Transverse colon (tissue), 4 donors: Measurements from ENCODE around the gene LDB2.

Experiments
- EP300 ChIP-seq: sonication (generic); formaldehyde crosslinking; IDR thresholded peaks from one replicate; pipeline ENCODE4 v1.6.1; 2017; ENCODE audit warnings: antibody characterized with exemption, low read depth
- POLR2A ChIP-seq: fragments of 450-650 bp; IDR thresholded peaks from one replicate; pipeline ENCODE4 v1.6.1; 2016; ENCODE audit warnings: antibody characterized with exemption, mild to moderate bottlenecking, moderate library complexity
- POLR2AphosphoS5 ChIP-seq, 3 donors: sonication (generic); formaldehyde crosslinking; IDR thresholded peaks; one replicate each; pipeline ENCODE4 v1.6.1; 2016; ENCODE audit warnings: antibody characterized with exemption in 3 of 3
- TF ChIP-seq, protein P1 (sequence below), 5 experiments: fragments of 200-600 bp in 3 of 5; fragments of 450-650 bp in 2 of 5; sonication (generic) in 3 of 5; IDR thresholded peaks; 1 replicate in 2 of 5; 2 replicates in 3 of 5; pipeline ENCODE4 v1.5.1; 2016 to 2017; ENCODE audit warnings: antibody characterized with exemption in 5 of 5, inconsistent platforms in 3 of 5, mild to moderate bottlenecking in 2 of 5, moderate library complexity in 1 of 5

DNA sequence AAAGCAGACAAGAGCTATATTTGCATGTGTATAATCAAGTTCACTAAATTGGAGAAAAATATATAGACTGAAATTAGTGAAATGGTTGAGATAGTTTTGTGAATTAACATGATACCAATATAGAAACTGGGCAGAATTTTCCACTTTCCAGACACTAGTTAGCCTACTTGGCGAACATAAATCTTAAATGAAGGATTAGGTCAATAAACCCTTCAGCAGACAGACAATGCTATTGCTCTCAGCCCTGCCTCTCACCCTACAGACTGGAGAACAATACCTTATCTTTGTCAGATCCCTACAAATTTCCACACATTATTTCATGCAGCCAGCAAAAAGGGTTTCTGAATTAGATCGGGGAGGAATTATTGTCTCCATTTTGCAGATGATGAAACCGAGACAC is 435.8 kb downstream of the LDB2 start:
- TF ChIP-seq, protein P1, sequence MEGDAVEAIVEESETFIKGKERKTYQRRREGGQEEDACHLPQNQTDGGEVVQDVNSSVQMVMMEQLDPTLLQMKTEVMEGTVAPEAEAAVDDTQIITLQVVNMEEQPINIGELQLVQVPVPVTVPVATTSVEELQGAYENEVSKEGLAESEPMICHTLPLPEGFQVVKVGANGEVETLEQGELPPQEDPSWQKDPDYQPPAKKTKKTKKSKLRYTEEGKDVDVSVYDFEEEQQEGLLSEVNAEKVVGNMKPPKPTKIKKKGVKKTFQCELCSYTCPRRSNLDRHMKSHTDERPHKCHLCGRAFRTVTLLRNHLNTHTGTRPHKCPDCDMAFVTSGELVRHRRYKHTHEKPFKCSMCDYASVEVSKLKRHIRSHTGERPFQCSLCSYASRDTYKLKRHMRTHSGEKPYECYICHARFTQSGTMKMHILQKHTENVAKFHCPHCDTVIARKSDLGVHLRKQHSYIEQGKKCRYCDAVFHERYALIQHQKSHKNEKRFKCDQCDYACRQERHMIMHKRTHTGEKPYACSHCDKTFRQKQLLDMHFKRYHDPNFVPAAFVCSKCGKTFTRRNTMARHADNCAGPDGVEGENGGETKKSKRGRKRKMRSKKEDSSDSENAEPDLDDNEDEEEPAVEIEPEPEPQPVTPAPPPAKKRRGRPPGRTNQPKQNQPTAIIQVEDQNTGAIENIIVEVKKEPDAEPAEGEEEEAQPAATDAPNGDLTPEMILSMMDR (IDR thresholded peaks at IDR 0.05) = no peak
- TF ChIP-seq EP300 (no peak), POLR2AphosphoS5 (IDR thresholded peaks at IDR 0.05) (no peak), POLR2A (no peak)
